Central memory CD4-positive, alpha-beta T cell (primary cell): ENCODE results near the gene TMEM171.

Source experiments
- DNase-seq: peaks from one replicate; pipeline ENCODE4 v3.0.0; 2022
- total RNA-seq, 3 experiments: gene quantifications; one replicate each; lab custom pipeline; 2026; lab: John Stamatoyannopoulos, UW

Gene TMEM171, protein sequence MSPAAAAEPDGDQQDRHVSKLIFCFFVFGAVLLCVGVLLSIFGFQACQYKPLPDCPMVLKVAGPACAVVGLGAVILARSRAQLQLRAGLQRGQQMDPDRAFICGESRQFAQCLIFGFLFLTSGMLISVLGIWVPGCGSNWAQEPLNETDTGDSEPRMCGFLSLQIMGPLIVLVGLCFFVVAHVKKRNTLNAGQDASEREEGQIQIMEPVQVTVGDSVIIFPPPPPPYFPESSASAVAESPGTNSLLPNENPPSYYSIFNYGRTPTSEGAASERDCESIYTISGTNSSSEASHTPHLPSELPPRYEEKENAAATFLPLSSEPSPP
- 0 to 0.05 (median 0) reads per million in 3 experiments for total RNA-seq

GRCh38 chr5:73120222-73121118, at the start of gene TMEM171:
TMEM171 (plus strand) TSS chr5:73120575; CDS start chr5:73123374, 2,799 bp downstream.
- DNase-seq, result no peak

- no peak for DNase-seq
Observed at GRCh38 chr5:73081093-73081492, 39.3 kb upstream of the TMEM171 start.

GRCh38 chr5:73088026-73088425, 32.3 kb upstream of the TMEM171 start:
- DNase-seq, result no peak

GRCh38 chr5:73093943-73094342, 26.4 kb upstream of the TMEM171 start:
- DNase-seq, result no peak

GRCh38 chr5:73094415-73094814, 26.0 kb upstream of the TMEM171 start:
- DNase-seq, result no peak

- no peak for DNase-seq
Observed at GRCh38 chr5:73095564-73096238, 24.7 kb upstream of the TMEM171 start.

- DNase-seq, result no peak
Observed at GRCh38 chr5:73096239-73096575, 24.2 kb upstream of the TMEM171 start.

- DNase-seq, result no peak
Observed at GRCh38 chr5:73097740-73098139, 22.6 kb upstream of the TMEM171 start.

DNA sequence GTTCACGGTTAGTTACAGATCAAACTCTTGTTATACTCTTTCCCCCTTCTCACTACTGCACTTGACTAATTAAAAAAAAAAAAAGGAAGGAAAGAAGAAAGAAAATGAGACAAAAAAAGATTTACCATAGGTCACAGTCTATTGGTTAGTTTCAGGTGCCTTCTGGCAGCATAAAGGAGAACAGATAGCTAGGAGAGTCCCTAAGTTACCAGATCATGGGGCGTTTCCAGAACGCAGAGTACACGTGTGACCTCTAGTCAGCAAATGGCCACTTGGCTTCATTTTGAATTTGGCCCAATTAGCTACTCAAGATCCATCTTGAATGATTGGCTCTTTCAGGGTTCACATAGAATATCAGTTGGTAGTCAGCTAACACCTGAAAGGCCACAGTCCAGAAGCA, 20.3 kb upstream of the TMEM171 start:
- DNase-seq, result no peak

GRCh38 chr5:73103870-73104299, 16.5 kb upstream of the TMEM171 start:
- DNase-seq, result no peak

GRCh38 chr5:73104326-73104725, 16.0 kb upstream of the TMEM171 start:
- no peak for DNase-seq

DNA sequence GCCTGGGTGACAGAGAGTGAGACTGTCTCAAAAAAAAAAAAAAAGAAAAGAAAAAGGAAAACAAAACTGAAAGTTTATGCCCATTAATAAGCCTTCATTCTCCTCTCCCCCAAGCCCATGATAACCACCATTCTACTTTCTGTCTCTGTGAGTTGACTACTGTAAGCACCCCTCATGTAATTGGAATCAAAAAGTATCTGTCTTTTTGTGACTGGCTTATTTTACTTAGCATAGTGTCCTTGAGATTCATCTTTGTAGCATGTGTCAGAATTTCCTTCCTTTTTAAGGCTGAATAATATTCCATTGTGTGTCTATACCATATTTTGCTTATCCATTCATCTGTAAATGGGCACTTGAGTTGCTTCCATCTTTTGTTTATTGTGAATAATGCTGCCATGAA, 14.0 kb upstream of the TMEM171 start:
- DNase-seq, result no peak

- DNase-seq, result no peak
Observed at GRCh38 chr5:73110190-73110589, 10.2 kb upstream of the TMEM171 start.

- DNase-seq, result no peak
Observed at GRCh38 chr5:73111536-73111935, 8.8 kb upstream of the TMEM171 start.

GRCh38 chr5:73112359-73112758, 8.0 kb upstream of the TMEM171 start:
- DNase-seq, result no peak

GRCh38 chr5:73114044-73114688, 6.2 kb upstream of the TMEM171 start:
- DNase-seq, result no peak

GRCh38 chr5:73115399-73116051, 4.8 kb upstream of the TMEM171 start:
- DNase-seq, result no peak

GRCh38 chr5:73116506-73116905, 3.9 kb upstream of the TMEM171 start:
- DNase-seq, result no peak

GRCh38 chr5:73117088-73117740, 3.2 kb upstream of the TMEM171 start:
- no peak for DNase-seq

DNA sequence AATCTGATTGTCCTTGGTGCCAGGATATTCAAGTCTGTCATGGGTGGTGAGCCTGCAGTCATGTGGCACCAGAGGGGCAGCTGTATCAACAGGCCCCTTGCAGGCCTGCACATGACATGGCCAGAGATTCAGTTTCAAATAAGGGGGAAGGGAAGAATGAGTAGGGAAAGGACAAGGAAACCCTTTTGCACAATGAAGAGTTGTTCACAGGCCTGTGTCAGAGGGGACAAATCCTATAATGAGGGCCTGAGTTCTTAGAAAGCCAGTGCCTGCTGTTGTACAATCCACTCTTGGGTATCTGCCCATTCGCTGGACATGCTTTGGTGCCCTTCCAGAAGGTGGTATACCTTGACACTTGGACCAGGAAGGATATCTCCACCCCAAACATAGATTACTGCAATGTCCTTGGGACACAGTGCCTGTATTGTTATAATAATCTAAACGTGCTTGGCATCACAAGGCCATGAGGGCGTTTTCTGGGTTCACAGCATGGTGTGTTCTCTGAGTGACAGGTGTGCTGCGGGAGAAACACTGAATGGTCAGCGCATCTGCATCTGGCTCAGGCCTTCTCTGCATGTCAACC, 1.9 kb upstream of the TMEM171 start:
- DNase-seq, result no peak

DNA sequence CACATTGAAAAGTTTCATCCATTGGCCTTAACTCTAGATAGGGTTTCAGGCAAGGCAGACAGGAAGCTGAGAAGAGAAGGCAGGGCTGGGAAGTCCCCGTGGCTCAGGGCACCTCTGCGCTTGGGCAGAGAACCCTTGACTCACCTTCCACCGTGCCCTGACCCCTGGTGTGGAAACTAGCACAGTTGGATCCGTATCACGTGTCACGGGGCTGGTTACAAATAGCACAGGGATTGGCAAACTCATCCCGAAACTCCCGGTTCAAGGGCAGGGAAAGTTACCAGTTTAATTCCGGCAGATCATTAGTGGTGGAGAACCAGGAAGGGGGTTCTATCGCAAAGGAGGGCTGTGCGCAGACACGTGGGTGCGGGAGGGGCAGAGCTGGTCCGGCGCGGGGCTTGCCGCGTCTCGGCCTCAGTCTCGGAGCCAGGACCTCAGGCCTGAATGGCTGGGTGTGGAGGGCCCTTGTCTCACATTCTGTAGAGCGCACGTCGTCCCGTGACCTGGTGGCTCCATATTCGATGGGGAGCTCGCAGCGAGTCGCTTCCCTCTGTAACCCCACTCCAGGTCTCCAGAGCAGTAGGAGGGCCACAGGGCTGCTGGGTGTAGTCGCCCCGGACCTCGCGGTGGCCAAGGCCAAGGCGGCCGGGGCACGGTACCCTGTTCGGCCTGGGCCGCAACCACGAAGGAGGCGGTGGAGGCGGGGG, 771 bp upstream of the TMEM171 start:
- no peak for DNase-seq
